ENCODE data around the gene MBD1. TPM values are rescaled to one million over a fixed set of nuclear protein-coding genes. Genes with fewer than 3 reads are reported as not detected.

MBD1 gene
- total and polyA plus RNA-seq, 10 of the 15 experiments (the other 5 are each of a cell fraction or from before 2014, with no cell fraction given): 8.4 to 97.7 (median 59.9) TPM

DNA sequence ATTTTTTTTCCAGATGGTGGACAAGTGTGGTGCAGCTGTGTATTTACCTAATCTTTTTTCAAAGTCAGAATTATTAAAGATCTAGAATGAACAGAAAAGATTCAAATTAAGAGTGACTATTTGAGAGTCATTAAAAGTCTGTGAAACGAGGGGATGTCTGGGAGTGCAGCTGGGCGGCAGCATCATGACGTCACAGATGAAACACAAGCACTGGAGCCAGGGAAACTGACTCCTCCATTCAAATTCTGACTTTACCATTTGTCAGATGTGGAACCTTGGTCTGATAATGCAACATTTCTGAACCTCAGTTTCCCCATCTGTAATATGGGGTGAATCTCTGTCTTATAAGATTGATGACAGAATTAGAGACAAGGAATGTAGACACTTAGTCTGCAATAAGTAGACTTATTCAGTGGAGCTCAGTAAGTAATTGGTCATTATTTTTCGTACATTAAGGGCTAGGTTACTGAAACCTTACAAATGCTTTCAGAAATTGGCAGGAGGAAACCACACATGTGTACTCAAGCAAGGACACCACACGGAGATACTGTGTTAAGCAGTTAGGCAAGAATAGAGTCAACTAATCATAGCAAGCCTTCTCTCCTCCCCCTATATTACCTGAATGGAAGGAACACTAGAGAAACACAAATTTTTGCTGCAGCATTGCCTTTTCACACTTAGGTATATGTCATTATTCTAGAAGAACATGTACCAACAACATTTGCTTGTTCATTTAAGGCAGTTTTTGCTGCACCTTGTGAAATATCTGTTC is 34.0 kb upstream of the MBD1 start (continued):
- TF ChIP-seq NFYB (IDR thresholded peaks at IDR 0.05; ENCODE audit: insufficient read depth, low read depth, low read length) (no peak), RUNX3 (IDR thresholded peaks at IDR 0.05; ENCODE audit: low read length) (peak; percentile 98), SMC3 (IDR thresholded peaks at IDR 0.05; ENCODE audit: borderline replicate concordance, low read length) (0 out of 2 replicates have a peak, but pooled peaks have one; percentile 21), RB1 (IDR thresholded peaks at IDR 0.05; ENCODE audit: borderline replicate concordance) (no peak), MEF2A (IDR thresholded peaks at IDR 0.05; ENCODE audit: insufficient read depth, low read depth, low read length) (peak; percentile 78), SIX5 (IDR thresholded peaks at IDR 0.05; ENCODE audit: low read depth, low read length, severe bottlenecking) (no peak), TCF12 (IDR thresholded peaks at IDR 0.05; ENCODE audit: low read depth, low read length) (peak; percentile 60; the same call in 1 of the 2 replicates), CREB1 (IDR thresholded peaks at IDR 0.05; ENCODE audit: low read depth) (0 out of 2 replicates have a peak, but pooled peaks have one; percentile 32), TARDBP (IDR thresholded peaks at IDR 0.05; ENCODE audit: borderline replicate concordance) (0 out of 2 replicates have a peak, but pooled peaks have one; percentile 59), IRF4 (IDR thresholded peaks at IDR 0.05; ENCODE audit: low read depth, low read length) (0 out of 2 replicates have a peak, but pooled peaks have one; percentile 28), BACH1 (IDR thresholded peaks at IDR 0.05; ENCODE audit: borderline replicate concordance) (peak; percentile 63; the same call in 1 of the 2 replicates), YBX1 (IDR thresholded peaks at IDR 0.05) (no peak), BHLHE40 (IDR thresholded peaks at IDR 0.05; ENCODE audit: borderline replicate concordance in 1 of 2, low read depth in 2 of 2, low read length in 1 of 2) (peak in 1 of 2 experiments; percentile 64; a peak in 2 of 4 replicates), MTA2 (IDR thresholded peaks at IDR 0.05; ENCODE audit: low read depth) (peak; percentile 99), KLF5 (IDR thresholded peaks at IDR 0.05; ENCODE audit: partially characterized antibody) (peak; percentile 14)
- TF ChIP-seq, protein P1, sequence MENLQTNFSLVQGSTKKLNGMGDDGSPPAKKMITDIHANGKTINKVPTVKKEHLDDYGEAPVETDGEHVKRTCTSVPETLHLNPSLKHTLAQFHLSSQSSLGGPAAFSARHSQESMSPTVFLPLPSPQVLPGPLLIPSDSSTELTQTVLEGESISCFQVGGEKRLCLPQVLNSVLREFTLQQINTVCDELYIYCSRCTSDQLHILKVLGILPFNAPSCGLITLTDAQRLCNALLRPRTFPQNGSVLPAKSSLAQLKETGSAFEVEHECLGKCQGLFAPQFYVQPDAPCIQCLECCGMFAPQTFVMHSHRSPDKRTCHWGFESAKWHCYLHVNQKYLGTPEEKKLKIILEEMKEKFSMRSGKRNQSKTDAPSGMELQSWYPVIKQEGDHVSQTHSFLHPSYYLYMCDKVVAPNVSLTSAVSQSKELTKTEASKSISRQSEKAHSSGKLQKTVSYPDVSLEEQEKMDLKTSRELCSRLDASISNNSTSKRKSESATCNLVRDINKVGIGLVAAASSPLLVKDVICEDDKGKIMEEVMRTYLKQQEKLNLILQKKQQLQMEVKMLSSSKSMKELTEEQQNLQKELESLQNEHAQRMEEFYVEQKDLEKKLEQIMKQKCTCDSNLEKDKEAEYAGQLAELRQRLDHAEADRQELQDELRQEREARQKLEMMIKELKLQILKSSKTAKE (IDR thresholded peaks at IDR 0.05; ENCODE audit: low read depth, poor library complexity, severe bottlenecking): peak; percentile 78
- TF ChIP-seq, protein P2, sequence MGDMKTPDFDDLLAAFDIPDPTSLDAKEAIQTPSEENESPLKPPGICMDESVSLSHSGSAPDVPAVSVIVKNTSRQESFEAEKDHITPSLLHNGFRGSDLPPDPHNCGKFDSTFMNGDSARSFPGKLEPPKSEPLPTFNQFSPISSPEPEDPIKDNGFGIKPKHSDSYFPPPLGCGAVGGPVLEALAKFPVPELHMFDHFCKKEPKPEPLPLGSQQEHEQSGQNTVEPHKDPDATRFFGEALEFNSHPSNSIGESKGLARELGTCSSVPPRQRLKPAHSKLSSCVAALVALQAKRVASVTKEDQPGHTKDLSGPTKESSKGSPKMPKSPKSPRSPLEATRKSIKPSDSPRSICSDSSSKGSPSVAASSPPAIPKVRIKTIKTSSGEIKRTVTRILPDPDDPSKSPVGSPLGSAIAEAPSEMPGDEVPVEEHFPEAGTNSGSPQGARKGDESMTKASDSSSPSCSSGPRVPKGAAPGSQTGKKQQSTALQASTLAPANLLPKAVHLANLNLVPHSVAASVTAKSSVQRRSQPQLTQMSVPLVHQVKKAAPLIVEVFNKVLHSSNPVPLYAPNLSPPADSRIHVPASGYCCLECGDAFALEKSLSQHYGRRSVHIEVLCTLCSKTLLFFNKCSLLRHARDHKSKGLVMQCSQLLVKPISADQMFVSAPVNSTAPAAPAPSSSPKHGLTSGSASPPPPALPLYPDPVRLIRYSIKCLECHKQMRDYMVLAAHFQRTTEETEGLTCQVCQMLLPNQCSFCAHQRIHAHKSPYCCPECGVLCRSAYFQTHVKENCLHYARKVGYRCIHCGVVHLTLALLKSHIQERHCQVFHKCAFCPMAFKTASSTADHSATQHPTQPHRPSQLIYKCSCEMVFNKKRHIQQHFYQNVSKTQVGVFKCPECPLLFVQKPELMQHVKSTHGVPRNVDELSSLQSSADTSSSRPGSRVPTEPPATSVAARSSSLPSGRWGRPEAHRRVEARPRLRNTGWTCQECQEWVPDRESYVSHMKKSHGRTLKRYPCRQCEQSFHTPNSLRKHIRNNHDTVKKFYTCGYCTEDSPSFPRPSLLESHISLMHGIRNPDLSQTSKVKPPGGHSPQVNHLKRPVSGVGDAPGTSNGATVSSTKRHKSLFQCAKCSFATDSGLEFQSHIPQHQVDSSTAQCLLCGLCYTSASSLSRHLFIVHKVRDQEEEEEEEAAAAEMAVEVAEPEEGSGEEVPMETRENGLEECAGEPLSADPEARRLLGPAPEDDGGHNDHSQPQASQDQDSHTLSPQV (IDR thresholded peaks at IDR 0.05): no peak
- TF ChIP-seq, protein P3, sequence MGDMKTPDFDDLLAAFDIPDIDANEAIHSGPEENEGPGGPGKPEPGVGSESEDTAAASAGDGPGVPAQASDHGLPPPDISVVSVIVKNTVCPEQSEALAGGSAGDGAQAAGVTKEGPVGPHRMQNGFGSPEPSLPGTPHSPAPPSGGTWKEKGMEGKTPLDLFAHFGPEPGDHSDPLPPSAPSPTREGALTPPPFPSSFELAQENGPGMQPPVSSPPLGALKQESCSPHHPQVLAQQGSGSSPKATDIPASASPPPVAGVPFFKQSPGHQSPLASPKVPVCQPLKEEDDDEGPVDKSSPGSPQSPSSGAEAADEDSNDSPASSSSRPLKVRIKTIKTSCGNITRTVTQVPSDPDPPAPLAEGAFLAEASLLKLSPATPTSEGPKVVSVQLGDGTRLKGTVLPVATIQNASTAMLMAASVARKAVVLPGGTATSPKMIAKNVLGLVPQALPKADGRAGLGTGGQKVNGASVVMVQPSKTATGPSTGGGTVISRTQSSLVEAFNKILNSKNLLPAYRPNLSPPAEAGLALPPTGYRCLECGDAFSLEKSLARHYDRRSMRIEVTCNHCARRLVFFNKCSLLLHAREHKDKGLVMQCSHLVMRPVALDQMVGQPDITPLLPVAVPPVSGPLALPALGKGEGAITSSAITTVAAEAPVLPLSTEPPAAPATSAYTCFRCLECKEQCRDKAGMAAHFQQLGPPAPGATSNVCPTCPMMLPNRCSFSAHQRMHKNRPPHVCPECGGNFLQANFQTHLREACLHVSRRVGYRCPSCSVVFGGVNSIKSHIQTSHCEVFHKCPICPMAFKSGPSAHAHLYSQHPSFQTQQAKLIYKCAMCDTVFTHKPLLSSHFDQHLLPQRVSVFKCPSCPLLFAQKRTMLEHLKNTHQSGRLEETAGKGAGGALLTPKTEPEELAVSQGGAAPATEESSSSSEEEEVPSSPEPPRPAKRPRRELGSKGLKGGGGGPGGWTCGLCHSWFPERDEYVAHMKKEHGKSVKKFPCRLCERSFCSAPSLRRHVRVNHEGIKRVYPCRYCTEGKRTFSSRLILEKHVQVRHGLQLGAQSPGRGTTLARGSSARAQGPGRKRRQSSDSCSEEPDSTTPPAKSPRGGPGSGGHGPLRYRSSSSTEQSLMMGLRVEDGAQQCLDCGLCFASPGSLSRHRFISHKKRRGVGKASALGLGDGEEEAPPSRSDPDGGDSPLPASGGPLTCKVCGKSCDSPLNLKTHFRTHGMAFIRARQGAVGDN (IDR thresholded peaks at IDR 0.05): peak; percentile 32; the same call in 1 of the 2 replicates
- TF ChIP-seq, protein P4, sequence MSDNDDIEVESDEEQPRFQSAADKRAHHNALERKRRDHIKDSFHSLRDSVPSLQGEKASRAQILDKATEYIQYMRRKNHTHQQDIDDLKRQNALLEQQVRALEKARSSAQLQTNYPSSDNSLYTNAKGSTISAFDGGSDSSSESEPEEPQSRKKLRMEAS (IDR thresholded peaks at IDR 0.05; ENCODE audit: low read depth, low read length): no peak

Data from GM12878 (cell line).